ENCODE results near the gene CPSF3.

The CPSF3 gene

DNA sequence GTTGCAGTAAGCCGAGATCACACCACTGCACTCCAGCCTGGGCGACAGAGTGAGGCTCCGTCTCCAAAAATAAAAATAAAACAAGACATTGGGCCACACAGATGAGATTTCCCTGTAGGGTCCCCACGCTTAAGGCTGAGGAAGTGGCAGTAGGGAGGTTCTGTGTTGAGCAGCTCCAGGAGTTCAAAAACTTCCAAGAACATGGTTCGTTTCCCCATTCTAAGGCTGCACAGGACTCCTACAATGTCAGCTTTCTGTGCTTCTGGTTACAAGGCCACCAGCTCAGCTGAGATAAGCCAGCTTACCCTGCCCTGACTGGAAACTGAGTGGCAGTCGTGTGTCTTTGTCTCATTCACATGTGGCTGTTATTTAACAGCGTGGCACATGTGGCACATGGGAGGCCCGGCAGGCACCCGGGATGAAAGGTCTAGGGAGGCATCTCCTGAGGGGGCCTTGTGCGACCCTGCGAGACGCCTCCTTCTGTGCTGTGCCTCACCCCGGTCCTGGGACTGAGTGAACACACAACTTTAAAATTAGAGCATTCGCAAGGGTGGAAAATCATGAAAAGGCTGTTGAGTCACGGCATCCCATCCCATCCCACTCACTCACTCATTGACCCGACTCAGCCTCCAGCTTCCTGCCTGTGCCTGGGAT, 7.8 kb upstream of the CPSF3 start:
- Histone ChIP-seq H3K27ac (ENCODE audit: low read depth, low read length) (no peak overlapping the region), H3K36me3 (ENCODE audit: control insufficient read depth, low read length) (peaks cover 35% of the 10 kb centered on the region), H3K4me3 (ENCODE audit: low read length) (no peak overlapping the region), H4K20me1 (ENCODE audit: control insufficient read depth, insufficient read depth, low read depth, low read length) (no peaks in the 10 kb centered on the region), H3K79me2 (ENCODE audit: control insufficient read depth, low read length) (peaks cover 39% of the 10 kb centered on the region), H3K27me3 (ENCODE audit: control insufficient read depth, low read length) (no peaks in the 10 kb centered on the region), H3K9me3 (ENCODE audit: control insufficient read depth, insufficient read depth, low read length) (no peaks in the 10 kb centered on the region), H3F3A (ENCODE audit: control insufficient read depth, insufficient read depth) (no peaks in the 10 kb centered on the region), H3K4me1 (ENCODE audit: control insufficient read depth, low read length) (no peaks in the 10 kb centered on the region), H3K9me2 (replicated peaks; ENCODE audit: control insufficient read depth, low read length) (no peaks in the 10 kb centered on the region), H3K4me2 (ENCODE audit: low read length) (no peak overlapping the region)
- TF ChIP-seq EZH2phosphoT487 (IDR thresholded peaks at IDR 0.05; ENCODE audit: borderline replicate concordance, low read length) = no peak
- TF ChIP-seq, protein P1, sequence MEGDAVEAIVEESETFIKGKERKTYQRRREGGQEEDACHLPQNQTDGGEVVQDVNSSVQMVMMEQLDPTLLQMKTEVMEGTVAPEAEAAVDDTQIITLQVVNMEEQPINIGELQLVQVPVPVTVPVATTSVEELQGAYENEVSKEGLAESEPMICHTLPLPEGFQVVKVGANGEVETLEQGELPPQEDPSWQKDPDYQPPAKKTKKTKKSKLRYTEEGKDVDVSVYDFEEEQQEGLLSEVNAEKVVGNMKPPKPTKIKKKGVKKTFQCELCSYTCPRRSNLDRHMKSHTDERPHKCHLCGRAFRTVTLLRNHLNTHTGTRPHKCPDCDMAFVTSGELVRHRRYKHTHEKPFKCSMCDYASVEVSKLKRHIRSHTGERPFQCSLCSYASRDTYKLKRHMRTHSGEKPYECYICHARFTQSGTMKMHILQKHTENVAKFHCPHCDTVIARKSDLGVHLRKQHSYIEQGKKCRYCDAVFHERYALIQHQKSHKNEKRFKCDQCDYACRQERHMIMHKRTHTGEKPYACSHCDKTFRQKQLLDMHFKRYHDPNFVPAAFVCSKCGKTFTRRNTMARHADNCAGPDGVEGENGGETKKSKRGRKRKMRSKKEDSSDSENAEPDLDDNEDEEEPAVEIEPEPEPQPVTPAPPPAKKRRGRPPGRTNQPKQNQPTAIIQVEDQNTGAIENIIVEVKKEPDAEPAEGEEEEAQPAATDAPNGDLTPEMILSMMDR (IDR thresholded peaks at IDR 0.05; ENCODE audit: low read depth, low read length, poor library complexity, severe bottlenecking) = no peak

DNA sequence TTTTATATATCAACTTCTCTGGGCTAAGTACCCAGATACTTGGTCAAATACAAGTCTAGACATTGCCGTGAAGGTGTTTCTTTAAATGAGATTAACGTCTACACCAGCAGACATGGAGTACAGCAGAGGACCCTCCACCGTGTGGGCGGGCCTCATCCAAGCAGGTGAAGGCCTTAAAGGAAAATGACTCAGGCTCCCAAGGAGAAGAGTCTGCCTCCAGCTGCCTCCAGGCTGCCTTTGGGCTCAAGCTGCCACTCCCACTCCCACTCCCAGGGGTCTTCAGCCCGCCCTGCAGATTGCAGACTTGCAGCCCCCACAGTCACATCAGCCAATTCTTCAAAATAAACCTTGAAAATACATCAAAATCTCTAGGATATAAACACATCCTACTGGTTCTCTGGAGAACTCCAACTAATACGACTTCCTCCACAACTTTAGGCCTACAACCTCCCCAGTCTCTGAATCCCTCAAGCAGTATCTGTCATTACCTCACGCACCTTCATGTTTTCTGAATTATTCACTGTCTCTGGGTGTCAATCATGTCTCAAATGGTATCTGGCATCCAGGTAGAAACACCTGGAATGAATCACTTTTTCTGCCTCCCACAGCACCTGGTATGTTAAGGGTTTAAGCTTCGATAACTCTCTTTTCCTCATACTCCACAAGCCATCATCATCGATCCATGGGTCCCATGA, 7.0 kb upstream of the CPSF3 start:
- no peaks in the 10 kb centered on the region for H3F3A ChIP-seq (ENCODE audit: control insufficient read depth, insufficient read depth)
- H3K79me2 ChIP-seq (ENCODE audit: control insufficient read depth, low read length) = peaks cover 46% of the 10 kb centered on the region
- no peaks in the 10 kb centered on the region for H3K27me3 ChIP-seq (ENCODE audit: control insufficient read depth, low read length)
- H3K9me2 ChIP-seq (replicated peaks; ENCODE audit: control insufficient read depth, low read length) = no peaks in the 10 kb centered on the region
- no peaks in the 10 kb centered on the region for H3K9me3 ChIP-seq (ENCODE audit: control insufficient read depth, insufficient read depth, low read length)
- H3K27ac ChIP-seq (ENCODE audit: low read depth, low read length) = no peak overlapping the region
- H3K4me1 ChIP-seq (ENCODE audit: control insufficient read depth, low read length) = no peaks in the 10 kb centered on the region
- H3K36me3 ChIP-seq (ENCODE audit: control insufficient read depth, low read length) = peaks cover 28% of the 10 kb centered on the region
- H3K4me2 ChIP-seq (ENCODE audit: low read length) = no peak overlapping the region
- no peak overlapping the region for H3K4me3 ChIP-seq (ENCODE audit: low read length)
- TF ChIP-seq, protein P1 (IDR thresholded peaks at IDR 0.05; ENCODE audit: low read depth, low read length, poor library complexity, severe bottlenecking) = no peak
- no peak for TF ChIP-seq EZH2phosphoT487 (IDR thresholded peaks at IDR 0.05; ENCODE audit: borderline replicate concordance, low read length)
- H4K20me1 ChIP-seq (ENCODE audit: control insufficient read depth, insufficient read depth, low read depth, low read length) = no peaks in the 10 kb centered on the region

DNA sequence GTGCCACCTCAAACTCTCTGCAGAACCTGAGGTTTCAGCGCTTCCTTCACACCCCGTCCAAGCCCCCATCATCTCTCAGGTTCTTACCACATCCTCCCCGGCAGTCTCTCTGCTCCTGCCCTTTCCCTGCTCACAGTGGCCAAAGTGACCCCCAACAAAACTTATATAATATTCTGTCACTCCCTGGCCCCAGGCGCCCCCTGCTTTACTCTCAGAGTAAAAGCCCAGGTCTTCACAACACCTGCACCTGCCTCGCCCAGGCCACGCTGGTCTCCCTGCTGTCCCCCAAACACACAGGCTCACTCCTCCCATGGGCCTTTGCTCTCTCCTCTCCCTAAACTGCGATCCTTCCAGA, 6.5 kb upstream of the CPSF3 start:
- no peaks in the 10 kb centered on the region for H4K20me1 ChIP-seq (ENCODE audit: control insufficient read depth, insufficient read depth, low read depth, low read length)
- peaks cover 51% of the 10 kb centered on the region for H3K79me2 ChIP-seq (ENCODE audit: control insufficient read depth, low read length)

More for the DNA sequence above, 6.5 kb upstream of the CPSF3 start:
- H3K4me3 ChIP-seq (ENCODE audit: low read length) = no peak overlapping the region
- H3K4me2 ChIP-seq (ENCODE audit: low read length) = no peak overlapping the region
- no peak overlapping the region for H3K27ac ChIP-seq (ENCODE audit: low read depth, low read length)
- H3K9me3 ChIP-seq (ENCODE audit: control insufficient read depth, insufficient read depth, low read length) = no peaks in the 10 kb centered on the region
- peaks cover 5% of the 10 kb centered on the region for H3K4me1 ChIP-seq (ENCODE audit: control insufficient read depth, low read length)
- no peaks in the 10 kb centered on the region for H3F3A ChIP-seq (ENCODE audit: control insufficient read depth, insufficient read depth)
- H3K36me3 ChIP-seq (ENCODE audit: control insufficient read depth, low read length) = peaks cover 29% of the 10 kb centered on the region
- H3K9me2 ChIP-seq (replicated peaks; ENCODE audit: control insufficient read depth, low read length) = no peaks in the 10 kb centered on the region
- no peaks in the 10 kb centered on the region for H3K27me3 ChIP-seq (ENCODE audit: control insufficient read depth, low read length)
- TF ChIP-seq, protein P1 (IDR thresholded peaks at IDR 0.05; ENCODE audit: low read depth, low read length, poor library complexity, severe bottlenecking) = no peak
- TF ChIP-seq EZH2phosphoT487 (IDR thresholded peaks at IDR 0.05; ENCODE audit: borderline replicate concordance, low read length) = no peak
